ENCODE data around the gene POMT1.

GRCh38 chr9:131454028-131454427 lies 48.7 kb upstream of the POMT1 start:
- TF ChIP-seq, protein P1, sequence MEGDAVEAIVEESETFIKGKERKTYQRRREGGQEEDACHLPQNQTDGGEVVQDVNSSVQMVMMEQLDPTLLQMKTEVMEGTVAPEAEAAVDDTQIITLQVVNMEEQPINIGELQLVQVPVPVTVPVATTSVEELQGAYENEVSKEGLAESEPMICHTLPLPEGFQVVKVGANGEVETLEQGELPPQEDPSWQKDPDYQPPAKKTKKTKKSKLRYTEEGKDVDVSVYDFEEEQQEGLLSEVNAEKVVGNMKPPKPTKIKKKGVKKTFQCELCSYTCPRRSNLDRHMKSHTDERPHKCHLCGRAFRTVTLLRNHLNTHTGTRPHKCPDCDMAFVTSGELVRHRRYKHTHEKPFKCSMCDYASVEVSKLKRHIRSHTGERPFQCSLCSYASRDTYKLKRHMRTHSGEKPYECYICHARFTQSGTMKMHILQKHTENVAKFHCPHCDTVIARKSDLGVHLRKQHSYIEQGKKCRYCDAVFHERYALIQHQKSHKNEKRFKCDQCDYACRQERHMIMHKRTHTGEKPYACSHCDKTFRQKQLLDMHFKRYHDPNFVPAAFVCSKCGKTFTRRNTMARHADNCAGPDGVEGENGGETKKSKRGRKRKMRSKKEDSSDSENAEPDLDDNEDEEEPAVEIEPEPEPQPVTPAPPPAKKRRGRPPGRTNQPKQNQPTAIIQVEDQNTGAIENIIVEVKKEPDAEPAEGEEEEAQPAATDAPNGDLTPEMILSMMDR (IDR thresholded peaks at IDR 0.05): no peak
- TF ChIP-seq POLR2A (IDR thresholded peaks at IDR 0.05): no peak
